Liver (tissue), 9 donors: ENCODE measurements around the gene TRAPPC12. TPM values are rescaled to one million over a fixed set of nuclear protein-coding genes. Genes with fewer than 3 reads are reported as not detected.

Experiments
- DNase-seq: peaks from one replicate; pipeline ENCODE4 v3.0.0-alpha.2; 2017; ENCODE audit warnings: low spot score
- H3K27ac ChIP-seq, 2 donors: one replicate each; pipeline ENCODE4 v1.7.0; 2013; ENCODE audit warnings: inconsistent platforms in 2 of 2, low read length in 2 of 2, control low read depth in 1 of 2, low read depth in 1 of 2, mild to moderate bottlenecking in 1 of 2
- H3K27me3 ChIP-seq, 4 donors: one replicate each; pipeline versions ENCODE4 v1.6.1 to v1.7.0; 2013; ENCODE audit warnings: low read length in 3 of 4, inconsistent platforms in 1 of 4, mild to moderate bottlenecking in 1 of 4, moderate library complexity in 1 of 4; ENCODE audit not compliant: control insufficient read depth in 4 of 4, insufficient read depth in 4 of 4
- H3K36me3 ChIP-seq, 4 donors: one replicate each; pipeline versions ENCODE4 v1.6.1 to v1.7.0; 2013; ENCODE audit warnings: low read length in 3 of 4, mild to moderate bottlenecking in 3 of 4, low read depth in 1 of 4, moderate library complexity in 1 of 4; ENCODE audit not compliant: control insufficient read depth in 4 of 4, insufficient read depth in 3 of 4
- H3K4me1 ChIP-seq, 4 donors: one replicate each; pipeline versions ENCODE4 v1.6.1 to v1.7.0; 2013; ENCODE audit warnings: low read length in 3 of 4, mild to moderate bottlenecking in 3 of 4, moderate library complexity in 1 of 4; ENCODE audit not compliant: control insufficient read depth in 4 of 4, insufficient read depth in 4 of 4
- H3K4me3 ChIP-seq, 3 donors: one replicate each; pipeline versions ENCODE4 v1.6.1 to v1.7.0; 2013; ENCODE audit warnings: low read length in 3 of 3, control low read depth in 1 of 3, low read depth in 1 of 3, mild to moderate bottlenecking in 1 of 3
- H3K9ac ChIP-seq, 2 donors: one replicate each; pipeline ENCODE4 v1.7.0; 2013; ENCODE audit warnings: low read length in 2 of 2, mild to moderate bottlenecking in 2 of 2, moderate library complexity in 2 of 2, control low read depth in 1 of 2, low read depth in 1 of 2
- H3K9me3 ChIP-seq, 4 donors: one replicate each; pipeline versions ENCODE4 v1.6.1 to v1.7.0; 2013; ENCODE audit warnings: low read length in 3 of 4; ENCODE audit not compliant: control insufficient read depth in 4 of 4
- EGR1 ChIP-seq, 2 donors: IDR thresholded peaks; 2 replicates each; pipeline ENCODE4 v1.6.1; 2016 to 2018; ENCODE audit warnings: antibody characterized with exemption in 2 of 2, low read depth in 2 of 2
- FOXA1 ChIP-seq: IDR thresholded peaks from 2 replicates; pipeline ENCODE4 v1.6.1; 2016; ENCODE audit warnings: antibody characterized with exemption
- FOXA2 ChIP-seq: IDR thresholded peaks from 2 replicates; pipeline ENCODE4 v1.6.1; 2016; ENCODE audit warnings: antibody characterized with exemption
- GABPA ChIP-seq, 2 donors: IDR thresholded peaks in 1 of 2; conservative IDR thresholded peaks in 1 of 2; 2 replicates each; pipeline ENCODE4 v1.6.1; 2016; ENCODE audit warnings: antibody characterized with exemption in 2 of 2, mild to moderate bottlenecking in 1 of 2, moderate library complexity in 1 of 2
- HNF4A ChIP-seq, 2 donors: conservative IDR thresholded peaks; 2 replicates each; pipeline ENCODE4 v1.6.1; 2016; ENCODE audit warnings: antibody characterized with exemption in 2 of 2, mild to moderate bottlenecking in 2 of 2
- HNF4G ChIP-seq: IDR thresholded peaks from 2 replicates; pipeline ENCODE4 v1.6.1; 2016; ENCODE audit warnings: antibody characterized with exemption
- JUND ChIP-seq, 2 donors: IDR thresholded peaks; 2 replicates each; pipeline ENCODE4 v1.6.1; 2016; ENCODE audit warnings: antibody characterized with exemption in 2 of 2
- NR2F2 ChIP-seq: IDR thresholded peaks from 2 replicates; pipeline ENCODE4 v1.6.1; 2016; ENCODE audit warnings: antibody characterized with exemption
- RAD21 ChIP-seq, 2 donors: IDR thresholded peaks; 2 replicates each; pipeline ENCODE4 v1.6.1; 2016; ENCODE audit warnings: antibody characterized with exemption in 2 of 2, mild to moderate bottlenecking in 2 of 2
- REST ChIP-seq: IDR thresholded peaks from 2 replicates; pipeline ENCODE4 v1.6.1; 2016; ENCODE audit warnings: antibody characterized with exemption, mild to moderate bottlenecking
- RXRA ChIP-seq, 2 donors: IDR thresholded peaks; 2 replicates each; pipeline ENCODE4 v1.6.1; 2017 to 2018; ENCODE audit warnings: antibody characterized with exemption in 2 of 2, mild to moderate bottlenecking in 1 of 2
- SP1 ChIP-seq: IDR thresholded peaks from 2 replicates; pipeline ENCODE4 v1.6.1; 2018; ENCODE audit warnings: antibody characterized with exemption, mild to moderate bottlenecking
- TAF1 ChIP-seq: conservative IDR thresholded peaks from 2 replicates; pipeline ENCODE4 v1.6.1; 2016; ENCODE audit warnings: antibody characterized with exemption, mild to moderate bottlenecking
- YY1 ChIP-seq: IDR thresholded peaks from 2 replicates; pipeline ENCODE4 v1.6.1; 2016; ENCODE audit warnings: antibody characterized with exemption, mild to moderate bottlenecking
- ZBTB33 ChIP-seq: IDR thresholded peaks from 2 replicates; pipeline ENCODE4 v1.6.1; 2016; ENCODE audit warnings: antibody characterized with exemption
- WGBS: extraction: QIAGEN DNeasy Blood & Tissue Kit; methylation state at CpG from one replicate; pipeline ENCODE4 v1.1.7; 2013; 5-methylcytosine and 5-hydroxymethylcytosine counted together
- polyA plus RNA-seq, 2 donors: library from polyadenylated mRNA; stranded (reverse) in 1 of 2; unstranded in 1 of 2; fragments of 200-250 nt in 1 of 2; fragments of >200 nt in 1 of 2; fragmentation: Nextera tagmentation in 1 of 2; extraction: Ambion mirVana in 1 of 2; gene quantifications; one replicate each; pipeline versions ENCODE4 v1.2.1 to v1.2.3, GENCODE V29; 2013 to 2015
- total RNA-seq, 2 donors: library from RNA; depleted of rRNA; stranded (reverse); fragments of >200 nt; gene quantifications; one replicate each; pipeline ENCODE4 v1.2.3, GENCODE V29; 2014
- TF ChIP-seq, protein P1 (sequence below): IDR thresholded peaks from 2 replicates; pipeline ENCODE4 v1.6.1; 2016; ENCODE audit warnings: antibody characterized with exemption
- TF ChIP-seq, protein P2 (sequence below): IDR thresholded peaks from 2 replicates; pipeline ENCODE4 v1.6.1; 2016; ENCODE audit warnings: antibody characterized with exemption
- TF ChIP-seq, protein P3 (sequence below): fragments of 150-350 bp; IDR thresholded peaks from 2 replicates; pipeline ENCODE4 v1.5.1; 2017; ENCODE audit warnings: improper control_type of control experiment, low read depth, low read length; ENCODE audit not compliant: missing input control
- donor health status: healthy.
- donor health status: healthy.
- donor health status: healthy.
- donor health status: healthy.
- donor health status: healthy.

The TRAPPC12 gene
- total and polyA plus RNA-seq, 4 donors: 30.2 to 60.9 (median 39.7) TPM

- Histone ChIP-seq H3K36me3 (peaks cover 9 to 29% (median 24%) of the 10 kb centered on the region in 4 donors), H3K4me1 (peaks cover 0 to 1% (median 0%) of the 10 kb centered on the region in 4 donors), H3K9me3 (no peaks in the 10 kb centered on the region), H3K27me3 (no peaks in the 10 kb centered on the region), H3K9ac (no peak overlapping the region), H3K4me3 (no peak overlapping the region), H3K27ac (no peak overlapping the region)
- 94% methylated on average over 6 of the region's 6 CpGs for WGBS
- TF ChIP-seq RXRA (IDR thresholded peaks at IDR 0.05): no peak
- TF ChIP-seq TAF1: no peak
- no peak for TF ChIP-seq HNF4A (conservative IDR thresholded peaks at IDR 0.05)
- no peak for TF ChIP-seq FOXA2
- TF ChIP-seq EGR1 (IDR thresholded peaks at IDR 0.05; ENCODE audit: low read depth in 2 of 2): no peak
- TF ChIP-seq ZBTB33: no peak
- no peak for TF ChIP-seq JUND (IDR thresholded peaks at IDR 0.05)
- no peak for TF ChIP-seq RAD21 (IDR thresholded peaks at IDR 0.05)
- TF ChIP-seq, protein P1, sequence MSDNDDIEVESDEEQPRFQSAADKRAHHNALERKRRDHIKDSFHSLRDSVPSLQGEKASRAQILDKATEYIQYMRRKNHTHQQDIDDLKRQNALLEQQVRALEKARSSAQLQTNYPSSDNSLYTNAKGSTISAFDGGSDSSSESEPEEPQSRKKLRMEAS: no peak
- no peak for TF ChIP-seq GABPA (IDR thresholded peaks at IDR 0.05 in 1 of 2, conservative IDR thresholded peaks at IDR 0.05 in 1 of 2)
- TF ChIP-seq, protein P2, sequence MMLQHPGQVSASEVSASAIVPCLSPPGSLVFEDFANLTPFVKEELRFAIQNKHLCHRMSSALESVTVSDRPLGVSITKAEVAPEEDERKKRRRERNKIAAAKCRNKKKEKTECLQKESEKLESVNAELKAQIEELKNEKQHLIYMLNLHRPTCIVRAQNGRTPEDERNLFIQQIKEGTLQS: no peak
- TF ChIP-seq REST: no peak
- no peak for TF ChIP-seq YY1
- no peak for DNase-seq
Observed at GRCh38 chr2:3442185-3442584, 62.7 kb downstream of the TRAPPC12 start.

GRCh38 chr2:3443083-3443482 is 63.6 kb downstream of the TRAPPC12 start:
- WGBS: 97% methylated on average over 11 of the region's 11 CpGs
- H3K27me3 ChIP-seq: no peaks in the 10 kb centered on the region
- no peak overlapping the region for H3K9ac ChIP-seq
- H3K9me3 ChIP-seq: no peaks in the 10 kb centered on the region
- peak; percentile 5 for DNase-seq
- H3K36me3 ChIP-seq: peaks cover 11 to 36% (median 24%) of the 10 kb centered on the region in 4 donors
- peaks cover 0 to 1% (median 0%) of the 10 kb centered on the region in 4 donors for H3K4me1 ChIP-seq
- H3K4me3 ChIP-seq: no peak overlapping the region
- no peak overlapping the region for H3K27ac ChIP-seq
- TF ChIP-seq, protein P2: no peak
- TF ChIP-seq NR2F2 (no peak), YY1 (no peak), JUND (IDR thresholded peaks at IDR 0.05) (no peak), HNF4G (no peak), TAF1 (no peak), HNF4A (conservative IDR thresholded peaks at IDR 0.05) (no peak), FOXA1 (no peak), SP1 (no peak), REST (no peak), RXRA (IDR thresholded peaks at IDR 0.05) (no peak), FOXA2 (no peak)
- TF ChIP-seq, protein P3, sequence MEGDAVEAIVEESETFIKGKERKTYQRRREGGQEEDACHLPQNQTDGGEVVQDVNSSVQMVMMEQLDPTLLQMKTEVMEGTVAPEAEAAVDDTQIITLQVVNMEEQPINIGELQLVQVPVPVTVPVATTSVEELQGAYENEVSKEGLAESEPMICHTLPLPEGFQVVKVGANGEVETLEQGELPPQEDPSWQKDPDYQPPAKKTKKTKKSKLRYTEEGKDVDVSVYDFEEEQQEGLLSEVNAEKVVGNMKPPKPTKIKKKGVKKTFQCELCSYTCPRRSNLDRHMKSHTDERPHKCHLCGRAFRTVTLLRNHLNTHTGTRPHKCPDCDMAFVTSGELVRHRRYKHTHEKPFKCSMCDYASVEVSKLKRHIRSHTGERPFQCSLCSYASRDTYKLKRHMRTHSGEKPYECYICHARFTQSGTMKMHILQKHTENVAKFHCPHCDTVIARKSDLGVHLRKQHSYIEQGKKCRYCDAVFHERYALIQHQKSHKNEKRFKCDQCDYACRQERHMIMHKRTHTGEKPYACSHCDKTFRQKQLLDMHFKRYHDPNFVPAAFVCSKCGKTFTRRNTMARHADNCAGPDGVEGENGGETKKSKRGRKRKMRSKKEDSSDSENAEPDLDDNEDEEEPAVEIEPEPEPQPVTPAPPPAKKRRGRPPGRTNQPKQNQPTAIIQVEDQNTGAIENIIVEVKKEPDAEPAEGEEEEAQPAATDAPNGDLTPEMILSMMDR: no peak
- TF ChIP-seq, protein P1: no peak
